GM23338 (cell line): ENCODE measurements around the gene ATXN7. TPM values are rescaled to one million over a fixed set of nuclear protein-coding genes. Genes with fewer than 3 reads are reported as not detected.

Experiments used
- ATAC-seq: fragments of 200-7000 bp; cut with Tn5 transposase; 3 replicates; pipeline ENCODE4 v1.9.1; 2020
- DNase-seq: peaks from one replicate; pipeline ENCODE4 v3.0.0-alpha.2; 2015; ENCODE audit warnings: low spot score
- H2AFZ ChIP-seq: fragments of 200-600 bp; sonication (generic); 2 replicates; pipeline ENCODE4 v1.8.0; 2016; ENCODE audit warnings: antibody characterized with exemption, mild to moderate bottlenecking, moderate library complexity
- H3F3A ChIP-seq: fragments of 200-600 bp; sonication (generic); replicated peaks from 2 replicates; pipeline ENCODE4 v1.8.0; 2017; ENCODE audit warnings: antibody characterized with exemption, mixed run types, low read depth
- H3K27ac ChIP-seq: fragments of 200-600 bp; sonication (generic); 2 replicates; pipeline ENCODE4 v1.6.1; 2016; ENCODE audit warnings: low read depth
- H3K27me3 ChIP-seq: fragments of 200-600 bp; sonication (generic); 2 replicates; pipeline ENCODE4 v1.8.0; 2016; ENCODE audit warnings: mild to moderate bottlenecking, mixed run types, moderate library complexity; ENCODE audit not compliant: insufficient read depth
- H3K36me3 ChIP-seq: fragments of 200-600 bp; sonication (generic); 2 replicates; pipeline ENCODE4 v1.8.0; 2016; ENCODE audit warnings: mild to moderate bottlenecking; ENCODE audit not compliant: insufficient read depth
- H3K4me1 ChIP-seq: fragments of 200-600 bp; sonication (generic); 2 replicates; pipeline ENCODE4 v1.8.0; 2016; ENCODE audit warnings: mild to moderate bottlenecking, moderate library complexity; ENCODE audit not compliant: insufficient read depth
- H3K4me2 ChIP-seq: fragments of 200-600 bp; sonication (generic); 2 replicates; pipeline ENCODE4 v1.7.1; 2017; ENCODE audit warnings: mixed run types
- H3K4me3 ChIP-seq: fragments of 200-600 bp; sonication (generic); 2 replicates; pipeline ENCODE4 v1.6.1; 2016; ENCODE audit warnings: mixed run types
- H3K79me2 ChIP-seq: fragments of 200-600 bp; sonication (generic); replicated peaks from 2 replicates; pipeline ENCODE4 v1.8.0; 2017; ENCODE audit warnings: mild to moderate bottlenecking; ENCODE audit not compliant: insufficient read depth
- H3K9me2 ChIP-seq: fragments of 200-600 bp; sonication (generic); 2 replicates; pipeline ENCODE4 v1.8.0; 2017; ENCODE audit not compliant: insufficient read depth
- H4K20me1 ChIP-seq: fragments of 200-600 bp; sonication (generic); replicated peaks from 2 replicates; pipeline ENCODE4 v1.8.0; 2017; ENCODE audit warnings: mild to moderate bottlenecking; ENCODE audit not compliant: insufficient read depth
- H3K27ac Mint-ChIP-seq: 2 replicates; pipeline ENCODE4 v1.8.0; 2020; ENCODE audit warnings: inconsistent platforms, mild to moderate bottlenecking, moderate library complexity, mixed read lengths
- H3K27me3 Mint-ChIP-seq: 3 replicates; pipeline ENCODE4 v1.8.0; 2022; ENCODE audit warnings: low read depth, mild to moderate bottlenecking, moderate library complexity, mixed read lengths, inconsistent platforms; ENCODE audit not compliant: insufficient read depth, poor library complexity
- H3K36me3 Mint-ChIP-seq: 3 replicates; pipeline ENCODE4 v1.8.0; 2021; ENCODE audit warnings: low read depth, mild to moderate bottlenecking, inconsistent platforms, moderate library complexity, mixed read lengths
- H3K4me1 Mint-ChIP-seq: 3 replicates; pipeline ENCODE4 v1.8.0; 2020; ENCODE audit warnings: mild to moderate bottlenecking, inconsistent platforms, mixed read lengths
- H3K4me3 Mint-ChIP-seq: 3 replicates; pipeline ENCODE4 v1.8.0; 2021; ENCODE audit warnings: moderate library complexity, mild to moderate bottlenecking, inconsistent platforms, mixed read lengths
- H3K9me3 Mint-ChIP-seq: 3 replicates; pipeline ENCODE4 v1.8.0; 2020; ENCODE audit warnings: moderate library complexity, mild to moderate bottlenecking, inconsistent platforms, mixed read lengths
- CTCF ChIP-seq, 2 experiments: fragments of 200-600 bp in 1 of 2; sonication (generic) in 1 of 2; conservative IDR thresholded peaks; 2 replicates each; pipeline versions ENCODE4 v1.5.1 to v1.6.1; 2016 to 2017; ENCODE audit warnings: antibody characterized with exemption in 2 of 2, low read depth in 2 of 2, mild to moderate bottlenecking in 2 of 2, moderate library complexity in 1 of 2
- ETS1 ChIP-seq: IDR thresholded peaks from 2 replicates; pipeline ENCODE4 v1.6.1; 2016; ENCODE audit warnings: antibody characterized with exemption
- NANOG ChIP-seq: IDR thresholded peaks from 2 replicates; pipeline ENCODE4 v1.6.1; 2016; ENCODE audit warnings: antibody characterized with exemption, borderline replicate concordance
- POLR2AphosphoS5 ChIP-seq: IDR thresholded peaks from 2 replicates; pipeline ENCODE4 v1.6.1; 2016; ENCODE audit warnings: antibody characterized with exemption, low read depth
- STAT1 ChIP-seq: IDR thresholded peaks from one replicate; pipeline ENCODE4 v1.6.1; 2016; ENCODE audit warnings: antibody characterized with exemption; ENCODE audit not compliant: unreplicated experiment
- ZNF331 ChIP-seq: fragments of 250-450 bp; sonication (Bioruptor Pico); IDR thresholded peaks from 2 replicates; pipeline ENCODE4 v1.5.0; 2020; ENCODE audit warnings: low read depth, mild to moderate bottlenecking, moderate library complexity
- ZNF462 ChIP-seq: fragments of 250-450 bp; sonication (Bioruptor Pico); IDR thresholded peaks from 2 replicates; pipeline ENCODE4 v1.5.0; 2020; ENCODE audit warnings: mild to moderate bottlenecking, moderate library complexity
- polyA plus RNA-seq: library from polyadenylated mRNA; unstranded; fragments of >200 nt; fragmentation: Nextera tagmentation; extraction: Ambion mirVana; gene quantifications from 2 replicates; pipeline ENCODE4 v1.2.1, GENCODE V29; 2016
- total RNA-seq: library from RNA; depleted of rRNA; stranded (reverse); fragments of >200 nt; shearing (Covaris generic); gene quantifications from 2 replicates; pipeline ENCODE4 v1.2.3, GENCODE V29; 2014

The ATXN7 gene
- total and polyA plus RNA-seq, 2 experiments from 2014 or later: 4.0 to 17.2 TPM

- H3K27me3 ChIP-seq: no peaks in the 10 kb centered on the region
- Mint-ChIP-seq H3K27ac (no peak overlapping the region), H3K36me3 (peaks cover 7% of the 10 kb centered on the region; the same call in 2 of the 3 replicates), H3K9me3 (no peaks in the 10 kb centered on the region), H3K4me3 (no peak overlapping the region), H3K4me1 (peaks cover 9% of the 10 kb centered on the region), H3K27me3 (peaks cover 2% of the 10 kb centered on the region)
- no peak overlapping the region for H3K4me2 ChIP-seq
- TF ChIP-seq NANOG: no peak
- no peaks in the 10 kb centered on the region for H4K20me1 ChIP-seq
- no peaks in the 10 kb centered on the region for H3K4me1 ChIP-seq
- ATAC-seq: no peak
- H3F3A ChIP-seq: no peaks in the 10 kb centered on the region
- no peak overlapping the region for H3K27ac ChIP-seq
- H3K9me2 ChIP-seq: no peaks in the 10 kb centered on the region
- H3K79me2 ChIP-seq: peaks cover 19% of the 10 kb centered on the region
- no peak overlapping the region for H2AFZ ChIP-seq
- H3K4me3 ChIP-seq: no peak overlapping the region
- DNase-seq: no peak
- H3K36me3 ChIP-seq: no peaks in the 10 kb centered on the region
These were observed 117.3 kb downstream of the ATXN7 start for GRCh38 chr3:63980830-63981498.

- Histone ChIP-seq H3F3A (no peaks in the 10 kb centered on the region), H3K27ac (no peak overlapping the region), H3K4me3 (no peak overlapping the region), H2AFZ (no peak overlapping the region), H3K4me1 (no peaks in the 10 kb centered on the region), H3K4me2 (no peak overlapping the region), H3K79me2 (peaks cover 12% of the 10 kb centered on the region; the same call in 1 of the 2 replicates), H3K9me2 (no peaks in the 10 kb centered on the region), H3K36me3 (no peaks in the 10 kb centered on the region), H3K27me3 (no peaks in the 10 kb centered on the region), H4K20me1 (0 out of 2 replicates have a peak, but pooled peaks cover 4% of the 10 kb centered on the region)
- no peaks in the 10 kb centered on the region for H3K9me3 Mint-ChIP-seq
- peaks cover 2% of the 10 kb centered on the region for H3K27me3 Mint-ChIP-seq
- H3K4me3 Mint-ChIP-seq: no peak overlapping the region
- TF ChIP-seq ETS1: no peak
- TF ChIP-seq ZNF331 (CRISPR knock-in tag): no peak
- TF ChIP-seq STAT1: no peak
- TF ChIP-seq CTCF (conservative IDR thresholded peaks at IDR 0.05; ENCODE audit: low read depth in 2 of 2): no peak
- TF ChIP-seq POLR2AphosphoS5: no peak
- no peak overlapping the region for H3K27ac Mint-ChIP-seq
- ATAC-seq: no peak
- no peak for DNase-seq
- H3K36me3 Mint-ChIP-seq: peaks cover 7% of the 10 kb centered on the region; the same call in 2 of the 3 replicates
- H3K4me1 Mint-ChIP-seq: peaks cover 10% of the 10 kb centered on the region
These were observed 118.3 kb downstream of the ATXN7 start for GRCh38 chr3:63981980-63982379.

GRCh38 chr3:63984391-63984790 lies 120.7 kb downstream of the ATXN7 start:
- Mint-ChIP-seq H3K4me1 (0 out of 3 replicates have a peak, but pooled peaks cover 6% of the 10 kb centered on the region), H3K36me3 (peaks cover 14% of the 10 kb centered on the region; the same call in 2 of the 3 replicates), H3K4me3 (no peak overlapping the region), H3K9me3 (no peaks in the 10 kb centered on the region), H3K27ac (no peak overlapping the region), H3K27me3 (peaks cover 2% of the 10 kb centered on the region)
- Histone ChIP-seq H3K4me1 (no peaks in the 10 kb centered on the region), H4K20me1 (0 out of 2 replicates have a peak, but pooled peaks cover 4% of the 10 kb centered on the region), H3F3A (no peaks in the 10 kb centered on the region), H3K79me2 (no peaks in the 10 kb centered on the region), H2AFZ (no peak overlapping the region), H3K9me2 (no peaks in the 10 kb centered on the region), H3K4me2 (no peak overlapping the region), H3K36me3 (no peaks in the 10 kb centered on the region), H3K4me3 (no peak overlapping the region), H3K27ac (no peak overlapping the region), H3K27me3 (no peaks in the 10 kb centered on the region)
- DNase-seq (no peak), ATAC-seq (no peak)
- no peak for TF ChIP-seq ZNF331 (CRISPR knock-in tag)
- TF ChIP-seq ZNF462: no peak
